T-helper 1 cell treated with Interleukin-12 subunit alpha and Interleukin-12 subunit beta and Interleukin-4 antibody, amounts not matched to agents 30 μg/mL and 1 μg/mL, for 36 hours (primary cell): ENCODE data around the gene SMU1.
"Not testable (repeated sequence)": the region's sequence is repeated elsewhere in the genome, so short reads cannot be mapped to it uniquely, and the experiment has no call there.

Experiments used
- H3K27ac Mint-ChIP-seq: one replicate; pipeline ENCODE4 v1.8.0; 2021; ENCODE audit warnings: mild to moderate bottlenecking, mixed read lengths
- H3K27me3 Mint-ChIP-seq: one replicate; pipeline ENCODE4 v1.8.0; 2021; ENCODE audit warnings: low read depth, mixed read lengths
- H3K36me3 Mint-ChIP-seq: one replicate; pipeline ENCODE4 v1.8.0; 2021; ENCODE audit warnings: low read depth, mixed read lengths
- H3K4me1 Mint-ChIP-seq: one replicate; pipeline ENCODE4 v1.8.0; 2021; ENCODE audit warnings: low read depth, mixed read lengths
- H3K4me3 Mint-ChIP-seq: one replicate; pipeline ENCODE4 v1.8.0; 2021; ENCODE audit warnings: mild to moderate bottlenecking, moderate library complexity, mixed read lengths
- H3K9me3 Mint-ChIP-seq: one replicate; pipeline ENCODE4 v1.8.0; 2021; ENCODE audit warnings: mixed read lengths

Gene SMU1

DNA sequence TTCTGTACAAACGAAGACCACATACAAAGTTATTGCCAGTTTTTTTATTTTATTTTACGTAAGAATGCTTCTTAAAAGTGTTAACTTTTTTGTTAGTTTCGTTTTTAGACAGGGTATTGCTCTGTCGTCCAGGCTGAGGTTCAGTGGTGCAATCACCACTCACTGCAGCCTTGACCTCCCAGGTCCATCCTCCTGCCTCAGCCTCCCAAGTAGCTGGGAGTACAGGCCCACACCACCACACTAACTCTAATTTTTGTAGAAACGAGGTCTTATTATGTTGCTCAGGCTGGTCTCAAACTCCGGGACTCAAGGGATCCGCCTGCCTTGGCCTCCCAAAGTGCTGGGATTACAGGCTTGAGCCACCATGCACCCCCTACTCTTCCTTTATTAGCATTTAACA, 53.7 kb downstream of the SMU1 start:
- Mint-ChIP-seq H3K27ac (no peak overlapping the region), H3K4me1 (peaks cover 37% of the 10 kb centered on the region), H3K9me3 (no peaks in the 10 kb centered on the region), H3K27me3 (no peaks in the 10 kb centered on the region), H3K4me3 (no peak overlapping the region), H3K36me3 (peaks cover 27% of the 10 kb centered on the region)

- Mint-ChIP-seq H3K27ac (no peak overlapping the region), H3K36me3 (peaks cover 27% of the 10 kb centered on the region), H3K4me1 (peaks cover 37% of the 10 kb centered on the region), H3K9me3 (no peaks in the 10 kb centered on the region), H3K4me3 (no peak overlapping the region), H3K27me3 (no peaks in the 10 kb centered on the region)
These were observed 54.2 kb downstream of the SMU1 start for GRCh38 chr9:33022303-33022702.

- peaks cover 23% of the 10 kb centered on the region for H3K4me1 Mint-ChIP-seq
- H3K9me3 Mint-ChIP-seq, result no peaks in the 10 kb centered on the region
- no peak overlapping the region for H3K27ac Mint-ChIP-seq
- peaks cover 12% of the 10 kb centered on the region for H3K36me3 Mint-ChIP-seq
- H3K4me3 Mint-ChIP-seq, result no peak overlapping the region
- no peaks in the 10 kb centered on the region for H3K27me3 Mint-ChIP-seq
These were observed 56.7 kb downstream of the SMU1 start for GRCh38 chr9:33019797-33020196.

- no peaks in the 10 kb centered on the region for H3K9me3 Mint-ChIP-seq
- H3K27ac Mint-ChIP-seq, result no peak overlapping the region
These were observed 59.0 kb downstream of the SMU1 start for GRCh38 chr9:33017283-33018041.

GRCh38 chr9:33014665-33015014, 61.8 kb downstream of the SMU1 start:
- H3K36me3 Mint-ChIP-seq, result peaks cover 2% of the 10 kb centered on the region
- no peaks in the 10 kb centered on the region for H3K4me1 Mint-ChIP-seq
- H3K4me3 Mint-ChIP-seq, result no peak overlapping the region
- no peaks in the 10 kb centered on the region for H3K27me3 Mint-ChIP-seq
- no peak overlapping the region for H3K27ac Mint-ChIP-seq
- H3K9me3 Mint-ChIP-seq, result no peaks in the 10 kb centered on the region

More at GRCh38 chr9:33017283-33018041, 59.0 kb downstream of the SMU1 start:
- Mint-ChIP-seq H3K36me3 (peaks cover 9% of the 10 kb centered on the region), H3K4me3 (no peak overlapping the region), H3K27me3 (no peaks in the 10 kb centered on the region), H3K4me1 (peaks cover 13% of the 10 kb centered on the region)

DNA sequence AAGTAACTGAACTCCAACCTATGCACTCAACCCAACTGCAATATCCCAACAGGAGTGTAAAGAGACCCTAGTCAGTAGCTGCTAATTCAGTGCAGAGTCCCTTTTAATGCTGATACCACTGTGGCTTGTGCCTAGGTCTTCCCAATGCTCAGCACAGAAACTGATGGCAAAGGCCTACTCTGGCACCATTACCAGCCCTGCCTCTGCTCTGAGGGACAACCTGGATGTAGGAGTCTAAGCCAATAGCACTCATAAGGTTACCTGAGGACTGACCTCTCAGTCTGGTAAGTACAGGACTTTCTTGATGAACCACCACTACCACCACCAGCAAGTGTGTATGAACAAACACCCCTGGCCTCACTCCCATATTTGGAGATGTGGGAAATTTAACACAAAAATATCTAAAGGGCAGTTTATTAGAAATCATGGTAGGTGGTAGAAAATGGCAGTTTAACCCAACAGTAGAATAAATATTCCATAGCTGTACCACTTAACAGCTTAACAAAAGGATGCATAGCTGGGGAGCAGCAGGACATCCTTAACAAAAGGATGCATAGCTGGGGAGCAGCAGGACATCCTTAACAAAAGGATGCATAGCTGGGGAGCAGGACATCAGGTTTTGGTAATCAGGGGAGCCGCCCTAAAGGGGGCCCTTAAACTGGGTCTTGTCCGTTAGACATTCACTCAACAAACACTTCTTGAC, 62.4 kb downstream of the SMU1 start:
- H3K36me3 Mint-ChIP-seq, result peaks cover 4% of the 10 kb centered on the region
- no peaks in the 10 kb centered on the region for H3K27me3 Mint-ChIP-seq
- no peak overlapping the region for H3K4me3 Mint-ChIP-seq
- no peaks in the 10 kb centered on the region for H3K9me3 Mint-ChIP-seq
- no peaks in the 10 kb centered on the region for H3K4me1 Mint-ChIP-seq
- no peak overlapping the region for H3K27ac Mint-ChIP-seq

DNA sequence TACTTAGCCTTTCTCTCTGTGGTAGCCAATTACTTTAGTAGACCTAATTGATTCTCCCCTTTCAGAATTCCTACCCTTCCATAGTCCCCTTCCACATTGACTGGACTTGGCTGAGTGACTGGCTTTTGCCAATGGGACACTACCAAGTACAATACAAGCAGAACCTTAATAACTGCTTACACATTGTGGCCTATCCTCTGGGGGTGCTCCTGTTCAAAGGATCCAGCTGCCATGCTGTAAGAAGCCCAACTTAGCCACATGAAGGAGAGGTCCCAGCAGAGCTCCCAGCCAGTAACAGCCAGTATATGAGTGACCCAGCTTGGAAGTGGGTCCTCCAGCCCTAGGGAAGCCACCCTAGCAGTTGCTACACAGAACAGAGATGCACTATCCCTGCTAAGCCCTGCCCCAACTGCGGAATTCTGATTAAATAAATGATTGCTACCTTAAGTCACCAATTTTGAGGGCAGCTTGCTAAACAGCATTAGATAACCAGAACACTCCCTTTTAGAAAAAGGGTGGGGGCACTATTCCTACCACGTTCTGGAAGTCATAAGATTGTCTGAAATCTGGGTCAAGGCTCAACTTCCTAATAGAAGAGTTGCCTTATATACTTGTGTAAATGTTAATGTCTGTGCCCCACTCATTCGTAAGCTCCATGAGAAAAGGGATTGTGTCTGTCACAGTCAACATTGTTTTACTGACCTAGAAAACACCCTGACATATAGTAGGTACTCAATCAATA, 64.0 kb downstream of the SMU1 start:
- H3K4me1 Mint-ChIP-seq, result no peaks in the 10 kb centered on the region
- H3K27me3 Mint-ChIP-seq, result no peaks in the 10 kb centered on the region
- no peak overlapping the region for H3K27ac Mint-ChIP-seq
- H3K36me3 Mint-ChIP-seq, result peaks cover 4% of the 10 kb centered on the region
- no peak overlapping the region for H3K4me3 Mint-ChIP-seq
- no peaks in the 10 kb centered on the region for H3K9me3 Mint-ChIP-seq

DNA sequence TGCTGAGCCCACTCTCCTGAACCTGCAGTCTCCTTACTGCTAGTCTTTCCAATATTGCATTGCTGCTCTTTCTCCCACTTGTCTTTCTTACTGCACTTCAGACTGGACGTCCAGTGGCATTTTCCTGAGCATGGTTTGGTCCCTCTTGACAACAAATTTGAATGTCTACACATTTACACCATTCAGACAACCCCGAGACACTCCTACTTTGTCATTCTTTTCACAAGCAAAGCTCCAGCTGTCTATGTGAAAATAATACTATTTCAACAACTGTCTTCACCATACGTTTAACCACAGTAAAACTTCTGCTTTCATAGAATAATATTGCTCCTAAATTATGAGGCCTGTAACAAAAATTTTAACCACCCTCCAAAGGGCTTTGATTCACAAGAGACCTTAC, 64.6 kb downstream of the SMU1 start:
- Mint-ChIP-seq H3K4me3 (no peak overlapping the region), H3K27ac (no peak overlapping the region), H3K9me3 (no peaks in the 10 kb centered on the region), H3K36me3 (peaks cover 4% of the 10 kb centered on the region), H3K4me1 (no peaks in the 10 kb centered on the region), H3K27me3 (no peaks in the 10 kb centered on the region)

DNA sequence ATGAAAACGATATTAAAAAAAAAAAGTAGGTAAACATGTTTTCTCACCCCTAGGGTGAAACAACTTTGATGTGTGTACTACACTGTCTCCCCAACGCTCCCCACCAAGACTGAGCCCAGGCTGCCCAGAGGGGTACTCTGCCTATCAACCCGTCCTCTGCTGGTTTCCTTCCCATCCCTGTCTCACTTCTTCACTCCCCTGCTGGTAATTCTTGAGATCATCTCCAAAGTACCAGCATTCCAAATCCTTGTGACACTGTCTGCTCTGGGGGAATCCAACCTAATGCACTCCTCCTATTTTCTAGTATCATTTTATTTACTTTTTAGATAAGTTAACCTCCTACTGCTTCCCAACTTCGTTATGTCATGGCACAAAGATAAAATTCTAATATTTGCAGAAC, 68.7 kb downstream of the SMU1 start:
- peaks cover under 1% of the 10 kb centered on the region for H3K4me1 Mint-ChIP-seq
- no peaks in the 10 kb centered on the region for H3K27me3 Mint-ChIP-seq
- H3K27ac Mint-ChIP-seq, result no peak overlapping the region
- H3K9me3 Mint-ChIP-seq, result no peaks in the 10 kb centered on the region
- H3K4me3 Mint-ChIP-seq, result no peak overlapping the region
- peaks cover 4% of the 10 kb centered on the region for H3K36me3 Mint-ChIP-seq

GRCh38 chr9:33005335-33005734, 71.1 kb downstream of the SMU1 start:
- H3K36me3 Mint-ChIP-seq, H3K27me3 Mint-ChIP-seq, H3K4me3 Mint-ChIP-seq, H3K27ac Mint-ChIP-seq, H3K9me3 Mint-ChIP-seq: not testable (repeated sequence)
- peaks cover 13% of the 10 kb centered on the region for H3K4me1 Mint-ChIP-seq

DNA sequence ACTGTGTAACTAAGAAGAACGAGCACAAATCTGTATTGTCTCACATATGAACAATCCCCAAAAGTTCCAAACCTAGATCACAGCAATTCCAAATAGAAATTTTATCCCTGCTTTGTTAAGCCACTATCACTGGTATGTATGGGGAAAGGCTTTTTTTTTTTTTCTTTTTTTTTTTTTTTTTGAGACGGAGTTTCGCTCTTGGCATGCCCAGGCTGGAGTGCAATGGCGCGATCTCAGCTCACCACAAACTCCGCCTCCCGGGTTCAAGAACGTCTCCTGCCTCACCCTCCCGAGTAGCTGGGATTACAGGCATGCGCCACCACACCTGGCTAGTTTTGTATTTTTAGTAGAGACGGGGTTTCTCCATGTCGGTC, 75.8 kb downstream of the SMU1 start:
- H3K27ac Mint-ChIP-seq, result peak overlapping the region; percentile 93
- H3K36me3 Mint-ChIP-seq, result peaks cover 16% of the 10 kb centered on the region
- peak overlapping the region; percentile 88 for H3K4me3 Mint-ChIP-seq
- not testable (repeated sequence) for H3K9me3 Mint-ChIP-seq, H3K27me3 Mint-ChIP-seq
- H3K4me1 Mint-ChIP-seq, result peaks cover 32% of the 10 kb centered on the region

DNA sequence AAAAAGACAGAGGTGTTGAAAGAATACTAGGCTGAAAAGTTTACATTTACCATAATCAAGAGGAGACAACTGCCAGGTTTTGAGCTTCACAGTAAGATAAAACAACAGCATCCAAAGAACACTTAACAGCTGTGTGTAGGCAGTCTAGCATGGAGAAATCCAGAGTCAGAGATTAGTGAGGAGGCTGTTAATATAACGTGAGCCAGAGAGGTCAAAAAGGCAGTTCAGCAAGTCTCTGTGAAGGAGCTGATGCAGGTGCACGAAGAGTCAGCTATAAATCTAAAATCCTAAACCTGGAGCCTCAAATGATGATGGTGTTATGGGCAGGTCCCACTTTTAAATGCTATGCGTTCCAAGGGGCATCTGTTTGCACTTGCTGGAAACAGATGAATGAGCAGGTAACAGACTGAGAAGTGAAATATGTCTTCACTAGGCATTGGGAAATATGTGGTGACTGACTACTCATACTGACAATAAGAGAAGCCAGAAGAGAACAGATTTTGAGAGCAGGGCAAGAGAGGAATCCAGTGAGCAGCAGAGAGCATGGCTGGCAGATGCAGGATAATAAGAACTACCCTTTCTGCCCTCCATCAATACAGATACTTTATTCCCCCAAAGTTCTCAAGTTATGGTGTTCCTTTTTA, 83.8 kb downstream of the SMU1 start:
- Mint-ChIP-seq H3K27me3 (no peaks in the 10 kb centered on the region), H3K4me1 (peaks cover 8% of the 10 kb centered on the region), H3K27ac (no peak overlapping the region), H3K4me3 (no peak overlapping the region), H3K36me3 (peaks cover 36% of the 10 kb centered on the region), H3K9me3 (no peaks in the 10 kb centered on the region)

DNA sequence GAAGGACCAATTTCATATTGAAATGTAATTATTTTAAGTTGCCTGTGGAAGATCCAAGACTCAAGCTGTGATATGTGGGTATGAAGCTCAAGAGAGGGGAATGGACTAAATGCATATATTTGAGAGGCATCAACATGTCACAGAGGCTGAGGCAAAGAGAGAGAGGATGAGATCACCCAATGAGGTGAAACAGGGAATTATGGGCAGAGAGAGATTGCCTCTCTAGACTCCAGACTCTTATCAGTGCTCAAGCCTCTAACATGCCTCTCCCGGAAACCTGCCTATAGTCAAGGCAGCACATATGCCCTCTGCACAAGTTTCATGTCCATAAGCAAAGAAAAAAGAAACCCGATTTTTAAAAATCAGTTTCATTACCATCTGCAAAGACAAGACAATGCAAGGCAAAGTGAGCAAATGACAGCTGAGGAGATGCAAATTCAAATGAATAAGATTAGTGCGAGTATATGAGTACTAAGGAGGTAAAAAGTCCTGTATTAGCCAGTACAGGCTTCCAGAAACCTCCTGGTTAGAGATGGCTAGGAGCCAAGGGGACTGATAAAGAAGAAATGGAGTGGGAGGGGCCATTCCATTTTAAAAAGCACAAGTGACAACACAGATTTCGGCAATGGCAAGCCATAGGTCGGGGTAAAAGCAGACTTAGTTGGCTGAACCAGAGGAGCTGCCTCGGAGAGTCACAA, 84.4 kb downstream of the SMU1 start:
- Mint-ChIP-seq H3K27ac (no peak overlapping the region), H3K27me3 (no peaks in the 10 kb centered on the region), H3K4me1 (peaks cover 9% of the 10 kb centered on the region), H3K9me3 (no peaks in the 10 kb centered on the region), H3K4me3 (no peak overlapping the region), H3K36me3 (peaks cover 38% of the 10 kb centered on the region)
